ENCODE data around the gene TRIM46. TPM values are rescaled to one million over a fixed set of nuclear protein-coding genes. Genes with fewer than 3 reads are reported as not detected.

The TRIM46 gene
- total and polyA plus RNA-seq, 2 of the 13 experiments (the other 11 are each of a cell fraction or from before 2014, with no cell fraction given), result 0.04 to 0.09 TPM

DNA sequence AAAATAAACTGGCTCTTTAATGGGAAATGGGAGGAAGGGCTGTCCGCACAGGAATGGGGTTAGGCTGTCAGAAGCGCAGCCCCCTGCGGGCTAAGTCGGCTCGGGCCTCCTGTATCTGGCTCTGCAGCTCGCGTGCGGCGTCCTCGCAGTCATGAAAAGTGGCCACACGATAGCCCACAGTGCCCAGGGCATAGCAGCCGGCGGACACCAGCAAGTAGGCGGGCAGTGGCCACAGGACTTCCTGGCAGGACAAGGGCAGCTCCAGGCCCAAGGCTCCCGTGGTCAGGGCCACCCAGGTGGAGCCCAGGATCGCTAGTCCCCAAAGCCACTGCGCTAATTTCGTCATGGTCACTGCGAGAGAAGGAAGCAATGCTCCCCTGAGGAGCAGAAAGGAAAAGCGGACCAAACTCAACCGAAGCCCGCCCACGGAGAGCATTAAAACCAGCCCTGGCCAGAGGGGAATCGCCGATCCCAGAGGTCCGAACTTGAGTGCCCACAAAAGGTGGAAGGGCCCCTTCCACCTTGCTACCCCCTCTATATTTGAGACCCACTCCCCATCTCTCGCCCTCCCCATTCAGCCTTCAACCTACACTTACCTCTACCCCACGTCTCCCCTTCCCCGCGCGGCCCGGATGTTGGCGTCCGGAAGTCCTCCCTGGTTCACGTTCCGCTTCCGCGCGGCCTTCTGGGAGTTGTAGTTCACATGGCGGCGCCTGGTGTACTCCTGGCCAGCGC lies 33.6 kb upstream of the TRIM46 start, which contains the start of gene DPM3 (continued):
- TF ChIP-seq, protein P1, sequence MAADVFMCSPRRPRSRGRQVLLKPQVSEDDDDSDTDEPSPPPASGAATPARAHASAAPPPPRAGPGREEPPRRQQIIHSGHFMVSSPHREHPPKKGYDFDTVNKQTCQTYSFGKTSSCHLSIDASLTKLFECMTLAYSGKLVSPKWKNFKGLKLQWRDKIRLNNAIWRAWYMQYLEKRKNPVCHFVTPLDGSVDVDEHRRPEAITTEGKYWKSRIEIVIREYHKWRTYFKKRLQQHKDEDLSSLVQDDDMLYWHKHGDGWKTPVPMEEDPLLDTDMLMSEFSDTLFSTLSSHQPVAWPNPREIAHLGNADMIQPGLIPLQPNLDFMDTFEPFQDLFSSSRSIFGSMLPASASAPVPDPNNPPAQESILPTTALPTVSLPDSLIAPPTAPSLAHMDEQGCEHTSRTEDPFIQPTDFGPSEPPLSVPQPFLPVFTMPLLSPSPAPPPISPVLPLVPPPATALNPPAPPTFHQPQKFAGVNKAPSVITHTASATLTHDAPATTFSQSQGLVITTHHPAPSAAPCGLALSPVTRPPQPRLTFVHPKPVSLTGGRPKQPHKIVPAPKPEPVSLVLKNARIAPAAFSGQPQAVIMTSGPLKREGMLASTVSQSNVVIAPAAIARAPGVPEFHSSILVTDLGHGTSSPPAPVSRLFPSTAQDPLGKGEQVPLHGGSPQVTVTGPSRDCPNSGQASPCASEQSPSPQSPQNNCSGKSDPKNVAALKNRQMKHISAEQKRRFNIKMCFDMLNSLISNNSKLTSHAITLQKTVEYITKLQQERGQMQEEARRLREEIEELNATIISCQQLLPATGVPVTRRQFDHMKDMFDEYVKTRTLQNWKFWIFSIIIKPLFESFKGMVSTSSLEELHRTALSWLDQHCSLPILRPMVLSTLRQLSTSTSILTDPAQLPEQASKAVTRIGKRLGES (CRISPR knock-in tag; IDR thresholded peaks at IDR 0.05; ENCODE audit: borderline replicate concordance), result no peak
- TF ChIP-seq FOSL1 (CRISPR knock-in tag; IDR thresholded peaks at IDR 0.05; ENCODE audit: borderline replicate concordance) (no peak), ZNF17 (CRISPR knock-in tag; IDR thresholded peaks at IDR 0.05) (no peak), NBN (conservative IDR thresholded peaks at IDR 0.05) (no peak), ZNF282 (IDR thresholded peaks at IDR 0.05; ENCODE audit: partially characterized antibody) (no peak), ZNF160 (CRISPR knock-in tag; IDR thresholded peaks at IDR 0.05) (no peak), RFXANK (CRISPR knock-in tag; IDR thresholded peaks at IDR 0.05) (no peak), MAFG (CRISPR knock-in tag; IDR thresholded peaks at IDR 0.05) (no peak), HDAC2 (CRISPR knock-in tag; IDR thresholded peaks at IDR 0.05) (peak; percentile 73), ZFYVE20 (CRISPR knock-in tag; IDR thresholded peaks at IDR 0.05; ENCODE audit: borderline replicate concordance, low read depth) (no peak), ZNF501 (CRISPR knock-in tag; IDR thresholded peaks at IDR 0.05) (peak; percentile 58), SMARCC2 (IDR thresholded peaks at IDR 0.05) (no peak), ZSCAN21 (CRISPR knock-in tag; IDR thresholded peaks at IDR 0.05; ENCODE audit: borderline replicate concordance) (peak; percentile 51; the same call in 1 of the 2 replicates)
- TF ChIP-seq, protein P2, sequence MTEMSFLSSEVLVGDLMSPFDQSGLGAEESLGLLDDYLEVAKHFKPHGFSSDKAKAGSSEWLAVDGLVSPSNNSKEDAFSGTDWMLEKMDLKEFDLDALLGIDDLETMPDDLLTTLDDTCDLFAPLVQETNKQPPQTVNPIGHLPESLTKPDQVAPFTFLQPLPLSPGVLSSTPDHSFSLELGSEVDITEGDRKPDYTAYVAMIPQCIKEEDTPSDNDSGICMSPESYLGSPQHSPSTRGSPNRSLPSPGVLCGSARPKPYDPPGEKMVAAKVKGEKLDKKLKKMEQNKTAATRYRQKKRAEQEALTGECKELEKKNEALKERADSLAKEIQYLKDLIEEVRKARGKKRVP (CRISPR knock-in tag; IDR thresholded peaks at IDR 0.05), result no peak
- TF ChIP-seq, protein P3, sequence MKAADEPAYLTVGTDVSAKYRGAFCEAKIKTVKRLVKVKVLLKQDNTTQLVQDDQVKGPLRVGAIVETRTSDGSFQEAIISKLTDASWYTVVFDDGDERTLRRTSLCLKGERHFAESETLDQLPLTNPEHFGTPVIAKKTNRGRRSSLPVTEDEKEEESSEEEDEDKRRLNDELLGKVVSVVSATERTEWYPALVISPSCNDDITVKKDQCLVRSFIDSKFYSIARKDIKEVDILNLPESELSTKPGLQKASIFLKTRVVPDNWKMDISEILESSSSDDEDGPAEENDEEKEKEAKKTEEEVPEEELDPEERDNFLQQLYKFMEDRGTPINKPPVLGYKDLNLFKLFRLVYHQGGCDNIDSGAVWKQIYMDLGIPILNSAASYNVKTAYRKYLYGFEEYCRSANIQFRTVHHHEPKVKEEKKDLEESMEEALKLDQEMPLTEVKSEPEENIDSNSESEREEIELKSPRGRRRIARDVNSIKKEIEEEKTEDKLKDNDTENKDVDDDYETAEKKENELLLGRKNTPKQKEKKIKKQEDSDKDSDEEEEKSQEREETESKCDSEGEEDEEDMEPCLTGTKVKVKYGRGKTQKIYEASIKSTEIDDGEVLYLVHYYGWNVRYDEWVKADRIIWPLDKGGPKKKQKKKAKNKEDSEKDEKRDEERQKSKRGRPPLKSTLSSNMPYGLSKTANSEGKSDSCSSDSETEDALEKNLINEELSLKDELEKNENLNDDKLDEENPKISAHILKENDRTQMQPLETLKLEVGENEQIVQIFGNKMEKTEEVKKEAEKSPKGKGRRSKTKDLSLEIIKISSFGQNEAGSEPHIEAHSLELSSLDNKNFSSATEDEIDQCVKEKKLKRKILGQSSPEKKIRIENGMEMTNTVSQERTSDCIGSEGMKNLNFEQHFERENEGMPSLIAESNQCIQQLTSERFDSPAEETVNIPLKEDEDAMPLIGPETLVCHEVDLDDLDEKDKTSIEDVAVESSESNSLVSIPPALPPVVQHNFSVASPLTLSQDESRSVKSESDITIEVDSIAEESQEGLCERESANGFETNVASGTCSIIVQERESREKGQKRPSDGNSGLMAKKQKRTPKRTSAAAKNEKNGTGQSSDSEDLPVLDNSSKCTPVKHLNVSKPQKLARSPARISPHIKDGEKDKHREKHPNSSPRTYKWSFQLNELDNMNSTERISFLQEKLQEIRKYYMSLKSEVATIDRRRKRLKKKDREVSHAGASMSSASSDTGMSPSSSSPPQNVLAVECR (CRISPR knock-in tag; IDR thresholded peaks at IDR 0.05; ENCODE audit: borderline replicate concordance), result peak; percentile 69; the same call in 1 of the 2 replicates
- TF ChIP-seq, protein P4, sequence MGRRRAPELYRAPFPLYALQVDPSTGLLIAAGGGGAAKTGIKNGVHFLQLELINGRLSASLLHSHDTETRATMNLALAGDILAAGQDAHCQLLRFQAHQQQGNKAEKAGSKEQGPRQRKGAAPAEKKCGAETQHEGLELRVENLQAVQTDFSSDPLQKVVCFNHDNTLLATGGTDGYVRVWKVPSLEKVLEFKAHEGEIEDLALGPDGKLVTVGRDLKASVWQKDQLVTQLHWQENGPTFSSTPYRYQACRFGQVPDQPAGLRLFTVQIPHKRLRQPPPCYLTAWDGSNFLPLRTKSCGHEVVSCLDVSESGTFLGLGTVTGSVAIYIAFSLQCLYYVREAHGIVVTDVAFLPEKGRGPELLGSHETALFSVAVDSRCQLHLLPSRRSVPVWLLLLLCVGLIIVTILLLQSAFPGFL (CRISPR knock-in tag; IDR thresholded peaks at IDR 0.05), result no peak
- TF ChIP-seq, protein P5, sequence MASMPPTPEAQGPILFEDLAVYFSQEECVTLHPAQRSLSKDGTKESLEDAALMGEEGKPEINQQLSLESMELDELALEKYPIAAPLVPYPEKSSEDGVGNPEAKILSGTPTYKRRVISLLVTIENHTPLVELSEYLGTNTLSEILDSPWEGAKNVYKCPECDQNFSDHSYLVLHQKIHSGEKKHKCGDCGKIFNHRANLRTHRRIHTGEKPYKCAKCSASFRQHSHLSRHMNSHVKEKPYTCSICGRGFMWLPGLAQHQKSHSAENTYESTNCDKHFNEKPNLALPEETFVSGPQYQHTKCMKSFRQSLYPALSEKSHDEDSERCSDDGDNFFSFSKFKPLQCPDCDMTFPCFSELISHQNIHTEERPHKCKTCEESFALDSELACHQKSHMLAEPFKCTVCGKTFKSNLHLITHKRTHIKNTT (CRISPR knock-in tag; IDR thresholded peaks at IDR 0.05), result no peak
- TF ChIP-seq, protein P6, sequence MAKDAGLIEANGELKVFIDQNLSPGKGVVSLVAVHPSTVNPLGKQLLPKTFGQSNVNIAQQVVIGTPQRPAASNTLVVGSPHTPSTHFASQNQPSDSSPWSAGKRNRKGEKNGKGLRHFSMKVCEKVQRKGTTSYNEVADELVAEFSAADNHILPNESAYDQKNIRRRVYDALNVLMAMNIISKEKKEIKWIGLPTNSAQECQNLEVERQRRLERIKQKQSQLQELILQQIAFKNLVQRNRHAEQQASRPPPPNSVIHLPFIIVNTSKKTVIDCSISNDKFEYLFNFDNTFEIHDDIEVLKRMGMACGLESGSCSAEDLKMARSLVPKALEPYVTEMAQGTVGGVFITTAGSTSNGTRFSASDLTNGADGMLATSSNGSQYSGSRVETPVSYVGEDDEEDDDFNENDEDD (CRISPR knock-in tag; IDR thresholded peaks at IDR 0.05; ENCODE audit: borderline replicate concordance), result peak; percentile 63; the same call in 1 of the 2 replicates
